Astrocyte of the spinal cord (primary cell): Measurements from ENCODE around the gene GABRD.

Experiments
- DNase-seq: peaks from one replicate; pipeline ENCODE4 v3.0.0; 2011; ENCODE audit warnings: low read depth, low spot score
- H3K4me3 ChIP-seq: 2 replicates; pipeline ENCODE4 v1.5.1; 2011; ENCODE audit warnings: low read depth, mild to moderate bottlenecking, low read length, moderate library complexity
- CTCF ChIP-seq: IDR thresholded peaks from 2 replicates; pipeline ENCODE4 v1.5.1; 2012; ENCODE audit warnings: low read depth, mild to moderate bottlenecking, low read length, inconsistent platforms
- in situ Hi-C: cut with HindIII; loops from 2 replicates; pipeline ENCODE4 v1.10.0; 2017; ENCODE audit warnings: low sequenced_read_pairs

The GABRD gene

GRCh38 chr1:2059290-2059953 is 40.3 kb downstream of the GABRD start:
- no peak overlapping the region for H3K4me3 ChIP-seq
- no peak for TF ChIP-seq CTCF
- DNase-seq: no peak
- in situ Hi-C loops: no loop called here

- no peak overlapping the region for H3K4me3 ChIP-seq
- in situ Hi-C loops: no loop called here
- no peak for DNase-seq
- TF ChIP-seq CTCF: no peak
Measured at GRCh38 chr1:2060072-2060471, 40.9 kb downstream of the GABRD start.

GRCh38 chr1:2060535-2060934 is 41.4 kb downstream of the GABRD start:
- DNase-seq: no peak
- no peak for TF ChIP-seq CTCF
- in situ Hi-C loops: no loop called here
- H3K4me3 ChIP-seq: no peak overlapping the region

GRCh38 chr1:2061065-2061778 is 42.1 kb downstream of the GABRD start:
- no peak for DNase-seq
- TF ChIP-seq CTCF: no peak
- in situ Hi-C loops: no loop called here
- no peak overlapping the region for H3K4me3 ChIP-seq

DNA sequence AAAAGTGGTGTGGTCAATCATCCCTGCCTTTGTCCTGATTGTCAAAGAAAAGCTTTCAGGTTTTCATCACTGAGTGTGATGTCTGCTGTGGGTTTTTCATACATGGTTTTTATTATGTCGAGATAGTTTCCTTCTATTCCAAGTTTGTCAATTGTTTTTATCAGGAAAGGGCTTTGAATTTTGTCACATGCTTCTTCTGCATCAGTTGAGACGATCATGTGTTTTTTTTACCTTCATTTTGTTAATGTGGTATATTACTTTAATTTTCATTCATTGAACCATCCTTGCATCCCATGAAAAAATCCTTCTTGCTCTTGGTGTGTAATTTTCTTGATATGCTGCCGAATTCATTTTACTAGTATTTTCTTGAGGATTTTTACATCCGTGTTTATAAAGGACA is 46.6 kb downstream of the GABRD start:
- in situ Hi-C loops: no loop called here
- DNase-seq: no peak
- TF ChIP-seq CTCF: no peak
- H3K4me3 ChIP-seq: no peak overlapping the region

GRCh38 chr1:2067393-2067792 is 48.2 kb downstream of the GABRD start:
- no peak overlapping the region for H3K4me3 ChIP-seq
- no peak for TF ChIP-seq CTCF
- in situ Hi-C loops: no loop called here

More at GRCh38 chr1:2067393-2067792, 48.2 kb downstream of the GABRD start:
- DNase-seq: no peak
